ENCODE measurements around the gene EVA1C. TPM values are rescaled to one million over a fixed set of nuclear protein-coding genes. Genes with fewer than 3 reads are reported as not detected.
A peak's percentile ranks its signal among the peaks of the same experiment; 100 is the strongest.

The EVA1C gene
- total and polyA plus RNA-seq, 9 of the 15 experiments (the other 6 are each of a cell fraction or from before 2014, with no cell fraction given): 0.22 TPM; not detected in 8

GRCh38 chr21:32545948-32546441, 133.5 kb downstream of the EVA1C start (continued):
- TF ChIP-seq USF1 (CRISPR knock-in tag; IDR thresholded peaks at IDR 0.05): no peak
- TF ChIP-seq FOXP1 (CRISPR knock-in tag; IDR thresholded peaks at IDR 0.05): no peak
- peak; percentile 27; the same call in 1 of the 2 replicates for TF ChIP-seq STAT6 (CRISPR knock-in tag; IDR thresholded peaks at IDR 0.05)
- TF ChIP-seq XRCC3 (IDR thresholded peaks at IDR 0.05): no peak
- TF ChIP-seq CREM (IDR thresholded peaks at IDR 0.05; ENCODE audit: low read depth): peak; percentile 86
- peak in 1 of 2 experiments; percentile 26; a peak in 1 of 4 replicates for TF ChIP-seq MAZ (CRISPR knock-in tag; conservative IDR thresholded peaks at IDR 0.05 in 1 of 2, IDR thresholded peaks at IDR 0.05 in 1 of 2)
- no peak for TF ChIP-seq SMAD2 (IDR thresholded peaks at IDR 0.05; ENCODE audit: low read depth, low read length)
- TF ChIP-seq XRCC5 (IDR thresholded peaks at IDR 0.05; ENCODE audit: low read depth, low read length): no peak
- no peak for TF ChIP-seq MITF (IDR thresholded peaks at IDR 0.05)
- TF ChIP-seq MEF2A (IDR thresholded peaks at IDR 0.05; ENCODE audit: control insufficient read depth, low read depth, low read length): no peak
- TF ChIP-seq NFXL1 (CRISPR knock-in tag; IDR thresholded peaks at IDR 0.05): no peak
- TF ChIP-seq ZNF699 (CRISPR knock-in tag; IDR thresholded peaks at IDR 0.05; ENCODE audit: insufficient replicate concordance): no peak
- peak; percentile 7; the same call in 1 of the 2 replicates for TF ChIP-seq VEZF1 (CRISPR knock-in tag; IDR thresholded peaks at IDR 0.05)
- TF ChIP-seq HDGF (IDR thresholded peaks at IDR 0.05): 0 out of 2 replicates have a peak, but pooled peaks have one; percentile 11
- no peak for TF ChIP-seq NR2F6 (CRISPR knock-in tag; IDR thresholded peaks at IDR 0.05)
- TF ChIP-seq BMI1 (IDR thresholded peaks at IDR 0.05; ENCODE audit: low read length): no peak
- TF ChIP-seq CEBPZ (IDR thresholded peaks at IDR 0.05; ENCODE audit: borderline replicate concordance, low read depth, low read length): no peak
- TF ChIP-seq ZBTB1 (CRISPR knock-in tag; IDR thresholded peaks at IDR 0.05; ENCODE audit: borderline replicate concordance, low read depth): no peak
- TF ChIP-seq RBM25 (IDR thresholded peaks at IDR 0.05; ENCODE audit: low read depth, low read length, severe bottlenecking): no peak
